H9 (cell line): ENCODE results near the gene PTPMT1. TPM values are rescaled to one million over a fixed set of nuclear protein-coding genes. Genes with fewer than 3 reads are reported as not detected.

Experiments
- DNase-seq: peaks from one replicate; pipeline ENCODE4 v3.0.0-alpha.2; 2017
- H2AFZ ChIP-seq: one replicate; pipeline ENCODE4 v1.6.1; 2013; ENCODE audit warnings: mild to moderate bottlenecking, low read length, control low read depth, moderate library complexity
- H2AK5ac ChIP-seq: 2 replicates; pipeline ENCODE4 v1.6.1; 2013; ENCODE audit warnings: low read length, control low read depth, mixed read lengths; ENCODE audit not compliant: insufficient read length
- H2BK120ac ChIP-seq: one replicate; pipeline ENCODE4 v1.6.1; 2013; ENCODE audit warnings: low read depth, mild to moderate bottlenecking, low read length, control low read depth, inconsistent platforms; ENCODE audit not compliant: poor library complexity, severe bottlenecking
- H2BK12ac ChIP-seq: 2 replicates; pipeline ENCODE4 v1.6.1; 2013; ENCODE audit warnings: low read length, control low read depth, mixed read lengths, low read depth; ENCODE audit not compliant: insufficient read length
- H2BK15ac ChIP-seq: 2 replicates; pipeline ENCODE4 v1.6.1; 2013; ENCODE audit warnings: low read depth, low read length, control low read depth
- H2BK20ac ChIP-seq: one replicate; pipeline ENCODE4 v1.6.1; 2013; ENCODE audit warnings: low read depth, mild to moderate bottlenecking, low read length, control low read depth, inconsistent platforms; ENCODE audit not compliant: poor library complexity, severe bottlenecking
- H2BK5ac ChIP-seq: 2 replicates; pipeline ENCODE4 v1.6.1; 2013; ENCODE audit warnings: low read length, control low read depth, mixed read lengths; ENCODE audit not compliant: insufficient read length
- H3K14ac ChIP-seq: 2 replicates; pipeline ENCODE4 v1.6.1; 2013; ENCODE audit warnings: low read length, control low read depth; ENCODE audit not compliant: insufficient read depth
- H3K18ac ChIP-seq: 2 replicates; pipeline ENCODE4 v1.6.1; 2013; ENCODE audit warnings: low read depth, mild to moderate bottlenecking, mixed read lengths, low read length, control low read depth; ENCODE audit not compliant: insufficient read length
- H3K23ac ChIP-seq: 2 replicates; pipeline ENCODE4 v1.6.1; 2013; ENCODE audit warnings: low read length, control low read depth, mixed read lengths, low read depth; ENCODE audit not compliant: insufficient read length
- H3K23me2 ChIP-seq: 2 replicates; pipeline ENCODE4 v1.6.1; 2013; ENCODE audit warnings: low read depth, mild to moderate bottlenecking, mixed read lengths, low read length, control low read depth; ENCODE audit not compliant: insufficient read length, poor library complexity, severe bottlenecking
- H3K27ac ChIP-seq: 2 replicates; pipeline ENCODE4 v1.5.1; 2013; ENCODE audit warnings: low read length, control low read depth, mixed read lengths, low read depth; ENCODE audit not compliant: insufficient read length
- H3K27me3 ChIP-seq: 2 replicates; pipeline ENCODE4 v1.6.1; 2013; ENCODE audit warnings: low read length, control low read depth, inconsistent platforms; ENCODE audit not compliant: insufficient read depth
- H3K4ac ChIP-seq: 2 replicates; pipeline ENCODE4 v1.6.1; 2013; ENCODE audit warnings: low read depth, mild to moderate bottlenecking, control low read depth, inconsistent platforms, low read length, moderate library complexity
- H3K4me1 ChIP-seq: 2 replicates; pipeline ENCODE4 v1.6.1; 2013; ENCODE audit warnings: low read length, control low read depth, inconsistent platforms; ENCODE audit not compliant: insufficient read depth
- H3K4me2 ChIP-seq: 2 replicates; pipeline ENCODE4 v1.6.1; 2013; ENCODE audit warnings: low read length, control low read depth, mixed read lengths; ENCODE audit not compliant: insufficient read length, insufficient read depth
- H3K56ac ChIP-seq: 2 replicates; pipeline ENCODE4 v1.6.1; 2013; ENCODE audit warnings: low read depth, mild to moderate bottlenecking, mixed read lengths, low read length, control low read depth; ENCODE audit not compliant: insufficient read length
- H3K79me1 ChIP-seq: 2 replicates; pipeline ENCODE4 v1.6.1; 2013; ENCODE audit warnings: low read depth, mild to moderate bottlenecking, moderate library complexity, low read length, control low read depth, inconsistent platforms; ENCODE audit not compliant: insufficient read depth, poor library complexity, severe bottlenecking
- H3K79me2 ChIP-seq: 2 replicates; pipeline ENCODE4 v1.6.1; 2013; ENCODE audit warnings: low read length, control low read depth, inconsistent platforms; ENCODE audit not compliant: insufficient read depth
- H3K9ac ChIP-seq: 2 replicates; pipeline ENCODE4 v1.6.1; 2013; ENCODE audit warnings: low read length, control low read depth, mixed read lengths; ENCODE audit not compliant: insufficient read length; ENCODE audit errors: extremely low read depth
- H3K9me3 ChIP-seq: one replicate; pipeline ENCODE4 v1.6.1; 2013; ENCODE audit warnings: low read depth, low read length, inconsistent platforms; ENCODE audit not compliant: control insufficient read depth
- H3T11ph ChIP-seq: one replicate; pipeline ENCODE4 v1.6.1; 2013; ENCODE audit warnings: mild to moderate bottlenecking, low read length, control low read depth, inconsistent platforms
- H4K20me1 ChIP-seq: one replicate; pipeline ENCODE4 v1.6.1; 2013; ENCODE audit not compliant: control insufficient read depth, insufficient read length, insufficient read depth
- H4K5ac ChIP-seq: 2 replicates; pipeline ENCODE4 v1.6.1; 2013; ENCODE audit warnings: low read depth, mild to moderate bottlenecking, mixed read lengths, low read length, control low read depth; ENCODE audit not compliant: insufficient read length
- H4K8ac ChIP-seq: replicated peaks from 2 replicates; pipeline ENCODE4 v1.6.1; 2013; ENCODE audit warnings: low read length, control low read depth, mixed read lengths, low read depth; ENCODE audit not compliant: insufficient read length
- H4K91ac ChIP-seq: 2 replicates; pipeline ENCODE4 v1.6.1; 2013; ENCODE audit warnings: low read depth, mild to moderate bottlenecking, moderate library complexity, mixed read lengths, low read length, control low read depth; ENCODE audit not compliant: insufficient read length
- H3K27ac Mint-ChIP-seq, 3 experiments: 2 replicates in 2 of 3; 3 replicates in 1 of 3; pipeline ENCODE4 v1.8.0; 2020 to 2021; ENCODE audit warnings: mixed read lengths in 3 of 3, mild to moderate bottlenecking in 1 of 3, moderate library complexity in 1 of 3
- H3K27me3 Mint-ChIP-seq: 2 replicates; pipeline ENCODE4 v1.8.0; 2021; ENCODE audit warnings: low read depth, mild to moderate bottlenecking, moderate library complexity, mixed read lengths
- H3K36me3 Mint-ChIP-seq, 3 experiments: 2 replicates in 2 of 3; 3 replicates in 1 of 3; pipeline ENCODE4 v1.8.0; 2020 to 2021; ENCODE audit warnings: low read depth in 3 of 3, mixed read lengths in 3 of 3; ENCODE audit not compliant: insufficient read depth in 1 of 3
- H3K4me1 Mint-ChIP-seq, 2 experiments: 2 replicates each; pipeline ENCODE4 v1.8.0; 2020; ENCODE audit warnings: mixed read lengths in 2 of 2
- H3K4me3 Mint-ChIP-seq, 2 experiments: 2 replicates in 1 of 2; 3 replicates in 1 of 2; pipeline ENCODE4 v1.8.0; 2020 to 2021; ENCODE audit warnings: mild to moderate bottlenecking in 2 of 2, mixed read lengths in 2 of 2, moderate library complexity in 1 of 2
- H3K9me3 Mint-ChIP-seq, 2 experiments: 2 replicates in 1 of 2; 3 replicates in 1 of 2; pipeline ENCODE4 v1.8.0; 2020; ENCODE audit warnings: mild to moderate bottlenecking in 2 of 2, mixed read lengths in 2 of 2, moderate library complexity in 1 of 2
- WGBS: extraction: QIAGEN DNeasy Blood & Tissue Kit; methylation state at CpG from one replicate; pipeline ENCODE4 v1.1.7; 2013; ENCODE audit warnings: missing lambda C conversion rate, low lambda C conversion rate, mixed read lengths; ENCODE audit not compliant: insufficient read length; ENCODE audit errors: extremely low coverage; 5-methylcytosine and 5-hydroxymethylcytosine counted together
- total RNA-seq: library from RNA; stranded (reverse); gene quantifications from 2 replicates; pipeline ENCODE4 v1.2.1, GENCODE V29; 2021
- TF ChIP-seq, protein P1 (sequence below): fragments of 200-600 bp; sonication (generic); conservative IDR thresholded peaks from 3 replicates; pipeline ENCODE4 v1.8.0; 2021; ENCODE audit warnings: antibody characterized with exemption, mild to moderate bottlenecking

The PTPMT1 gene
- total RNA-seq, 1 experiment from 2014 or later, result 72.9 TPM

DNA sequence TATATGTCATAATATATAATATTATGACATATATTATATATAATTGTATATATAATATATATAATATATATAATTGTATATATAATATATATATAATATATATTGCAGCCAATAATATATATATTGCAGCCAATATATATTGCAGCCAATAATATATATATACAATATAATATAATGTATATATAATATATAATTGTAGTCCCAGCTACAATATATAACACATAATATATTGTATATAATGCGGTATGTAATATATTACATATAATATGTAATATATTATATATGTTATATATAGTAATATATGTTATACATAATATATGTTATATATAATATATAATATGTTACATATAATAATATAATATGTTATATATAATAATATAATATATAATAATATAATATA is 6.7 kb upstream of the PTPMT1 start:
- no peak overlapping the region for H2BK15ac ChIP-seq
- Mint-ChIP-seq H3K9me3 (no peaks in the 10 kb centered on the region), H3K27ac (no peak overlapping the region), H3K36me3 (no peaks in the 10 kb centered on the region), H3K4me3 (no peak overlapping the region), H3K4me1 (peaks cover 3 to 5% of the 10 kb centered on the region in 2 experiments; a peak in 3 of 4 replicates), H3K27me3 (no peaks in the 10 kb centered on the region)
- no CpG with 5 or more reads among the region's 1 CpG for WGBS
- no peaks in the 10 kb centered on the region for H3K27me3 ChIP-seq
- no peak overlapping the region for H4K8ac ChIP-seq
- H3K4me1 ChIP-seq, result no peaks in the 10 kb centered on the region; the same call in 1 of the 2 replicates
- H4K5ac ChIP-seq, result no peak overlapping the region
- H3K23me2 ChIP-seq, result no peaks in the 10 kb centered on the region
- H3K27ac ChIP-seq, result no peak overlapping the region
- H3K56ac ChIP-seq, result no peak overlapping the region
- H2BK20ac ChIP-seq, result no peak overlapping the region
- no peaks in the 10 kb centered on the region for H3K79me1 ChIP-seq
- H2BK120ac ChIP-seq, result no peak overlapping the region
- no peak overlapping the region for H2BK12ac ChIP-seq
- H3K9me3 ChIP-seq, result no peaks in the 10 kb centered on the region
- no peak overlapping the region for H2BK5ac ChIP-seq
- H3K23ac ChIP-seq, result no peak overlapping the region
- no peak overlapping the region for H2AK5ac ChIP-seq
- no peak overlapping the region for H3T11ph ChIP-seq
- TF ChIP-seq, protein P1, sequence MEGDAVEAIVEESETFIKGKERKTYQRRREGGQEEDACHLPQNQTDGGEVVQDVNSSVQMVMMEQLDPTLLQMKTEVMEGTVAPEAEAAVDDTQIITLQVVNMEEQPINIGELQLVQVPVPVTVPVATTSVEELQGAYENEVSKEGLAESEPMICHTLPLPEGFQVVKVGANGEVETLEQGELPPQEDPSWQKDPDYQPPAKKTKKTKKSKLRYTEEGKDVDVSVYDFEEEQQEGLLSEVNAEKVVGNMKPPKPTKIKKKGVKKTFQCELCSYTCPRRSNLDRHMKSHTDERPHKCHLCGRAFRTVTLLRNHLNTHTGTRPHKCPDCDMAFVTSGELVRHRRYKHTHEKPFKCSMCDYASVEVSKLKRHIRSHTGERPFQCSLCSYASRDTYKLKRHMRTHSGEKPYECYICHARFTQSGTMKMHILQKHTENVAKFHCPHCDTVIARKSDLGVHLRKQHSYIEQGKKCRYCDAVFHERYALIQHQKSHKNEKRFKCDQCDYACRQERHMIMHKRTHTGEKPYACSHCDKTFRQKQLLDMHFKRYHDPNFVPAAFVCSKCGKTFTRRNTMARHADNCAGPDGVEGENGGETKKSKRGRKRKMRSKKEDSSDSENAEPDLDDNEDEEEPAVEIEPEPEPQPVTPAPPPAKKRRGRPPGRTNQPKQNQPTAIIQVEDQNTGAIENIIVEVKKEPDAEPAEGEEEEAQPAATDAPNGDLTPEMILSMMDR, result no peak
- H3K9ac ChIP-seq, result no peak overlapping the region
- H4K20me1 ChIP-seq, result no peaks in the 10 kb centered on the region
- H3K4me2 ChIP-seq, result no peak overlapping the region
- no peak overlapping the region for H3K18ac ChIP-seq
- H2AFZ ChIP-seq, result no peak overlapping the region
- no peak for DNase-seq
- no peaks in the 10 kb centered on the region for H3K79me2 ChIP-seq
- H4K91ac ChIP-seq, result no peak overlapping the region
- no peak overlapping the region for H3K14ac ChIP-seq
- no peak overlapping the region for H3K4ac ChIP-seq
